Activated T-cell treated with anti-CD3 and anti-CD28 coated beads for 1 hour (primary cell): ENCODE measurements around the gene PLTP.

Experiments
- DNase-seq: peaks from one replicate; pipeline ENCODE4 v3.0.0-alpha.2; 2020; ENCODE audit warnings: low read depth

Gene PLTP

DNA sequence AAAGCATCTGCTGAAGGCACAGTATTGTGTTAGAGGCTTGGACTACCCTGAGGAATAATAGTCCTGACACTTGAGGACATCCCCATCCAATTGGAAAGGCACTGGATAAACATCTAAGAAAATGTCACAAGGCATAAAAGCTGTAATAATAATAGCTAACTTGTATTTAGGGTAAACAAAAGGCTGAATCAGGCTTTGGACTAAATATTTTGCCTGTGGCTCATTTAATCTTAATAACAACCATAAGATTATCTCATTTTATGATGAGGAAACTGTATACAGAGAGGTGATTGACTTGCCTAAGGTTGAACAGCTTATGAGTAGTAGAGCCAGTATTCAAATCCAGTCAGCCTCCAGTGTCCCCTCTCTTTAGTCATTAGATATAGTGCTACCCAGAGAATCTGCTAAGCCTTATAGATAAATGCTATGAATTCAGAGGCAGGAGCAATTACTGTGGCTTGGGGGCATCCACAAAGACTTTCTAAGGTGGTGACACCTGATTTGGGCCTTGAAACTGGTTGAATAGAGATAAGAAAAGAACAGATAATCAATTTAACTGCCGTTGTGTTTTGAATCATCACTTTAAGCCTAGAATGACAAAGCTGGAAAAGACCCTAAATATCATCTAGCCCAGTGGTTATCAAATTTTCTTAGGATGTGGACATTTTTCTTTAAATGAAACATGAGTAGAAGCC, 38.4 kb downstream of the PLTP start:
- DNase-seq = no peak

DNA sequence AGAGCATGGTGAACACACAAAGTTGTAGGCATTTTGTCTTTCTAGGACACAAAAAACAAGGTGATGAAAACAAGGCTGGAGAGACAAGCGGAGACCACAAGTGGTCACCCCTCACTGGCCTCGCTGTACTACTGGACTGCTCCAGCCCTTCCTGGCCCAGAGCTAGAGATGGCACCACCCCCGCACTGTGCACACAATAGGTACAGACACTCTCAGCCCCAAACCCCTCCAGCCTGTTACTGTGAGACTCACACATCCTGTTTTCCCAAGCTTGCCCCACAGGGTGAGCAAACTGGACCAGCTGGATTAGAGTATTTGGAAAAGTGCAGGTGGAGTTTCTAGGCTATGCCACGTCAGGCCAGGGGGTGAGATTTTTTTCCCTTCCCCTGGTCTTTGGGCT, 39.3 kb downstream of the PLTP start:
- DNase-seq = no peak

- DNase-seq = no peak
Observed at GRCh38 chr20:45867819-45868176, 44.2 kb downstream of the PLTP start.

- no peak for DNase-seq
Observed at GRCh38 chr20:45867136-45867818, 44.7 kb downstream of the PLTP start.

DNA sequence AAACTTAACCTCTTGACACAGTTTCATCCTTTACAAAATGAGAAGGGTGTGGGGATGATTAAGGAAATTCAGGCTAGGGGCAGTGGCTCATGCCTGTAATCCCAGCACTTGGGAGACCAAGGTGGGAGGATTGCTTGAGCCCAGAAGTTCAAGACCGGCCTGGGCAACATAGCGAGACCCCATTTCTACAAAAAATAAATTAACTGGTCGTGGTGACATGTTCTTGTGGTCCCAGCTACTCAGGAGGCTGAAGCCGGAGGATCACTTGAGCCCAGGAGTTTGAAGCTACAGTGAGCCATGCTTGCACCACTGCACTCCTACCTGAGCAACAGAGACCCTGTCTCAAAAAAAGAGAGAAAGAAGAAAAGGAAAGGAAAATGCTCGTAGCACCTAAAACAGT, 45.5 kb downstream of the PLTP start:
- no peak for DNase-seq

GRCh38 chr20:45863543-45864470, 48.1 kb downstream of the PLTP start:
- DNase-seq = no peak

DNA sequence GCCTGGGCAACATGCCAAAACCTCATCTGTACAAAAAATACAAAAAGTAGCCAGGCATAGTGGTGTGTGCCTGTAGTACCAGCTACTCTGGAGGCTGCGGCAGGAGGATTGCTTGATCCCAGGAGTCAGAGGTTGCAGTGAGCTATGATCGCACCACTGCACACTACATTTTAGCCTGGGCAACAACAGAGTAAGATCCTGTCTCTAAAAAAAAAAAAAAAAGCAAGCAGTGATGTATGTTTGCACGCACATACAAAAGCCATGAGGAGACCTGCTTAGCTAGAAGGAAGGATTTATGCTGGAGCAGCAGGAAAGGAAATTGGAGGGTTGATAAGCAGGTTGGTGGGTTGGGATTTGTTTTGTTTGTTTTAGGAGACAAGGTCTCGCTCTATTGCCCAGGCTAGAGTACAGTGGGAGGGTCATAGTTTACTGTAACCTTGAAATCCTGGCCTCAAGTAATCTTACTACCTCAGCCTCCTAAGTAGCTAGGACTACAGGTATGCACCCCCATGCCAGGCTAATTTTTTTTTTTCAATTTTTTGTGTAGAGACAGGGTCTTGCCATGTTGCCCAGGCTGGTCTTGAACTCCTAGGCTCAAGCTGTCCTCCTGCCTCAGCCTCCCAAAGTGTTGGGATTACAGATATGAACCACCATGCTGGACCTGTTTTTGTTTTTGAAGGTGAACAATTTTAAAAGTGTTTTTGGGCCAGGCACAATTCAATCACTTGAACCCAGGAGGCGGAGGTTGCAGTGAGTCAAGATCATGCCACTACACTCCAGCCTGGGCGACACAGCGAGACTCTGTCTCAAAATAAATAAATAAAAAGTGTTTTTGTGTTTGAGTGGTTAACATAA, 50.5 kb downstream of the PLTP start:
- DNase-seq = no peak

GRCh38 chr20:45860560-45861220, 51.3 kb downstream of the PLTP start:
- no peak for DNase-seq

GRCh38 chr20:45859916-45860315, 52.0 kb downstream of the PLTP start:
- no peak for DNase-seq

- no peak for DNase-seq
Observed at GRCh38 chr20:45857882-45858216, 54.1 kb downstream of the PLTP start.

GRCh38 chr20:45857114-45857881, 54.7 kb downstream of the PLTP start, which contains the start of the genes ACOT8 and ZSWIM3:
TSS of gene ACOT8 (minus strand) at chr20:45857392. CDS start at chr20:45857315, 77 bp downstream.
TSS of gene ZSWIM3 (plus strand) at chr20:45857614. CDS start at chr20:45857826, 212 bp downstream.
- DNase-seq = peak; percentile 81

GRCh38 chr20:45853484-45853883, 58.5 kb downstream of the PLTP start:
- no peak for DNase-seq

- no peak for DNase-seq
Observed at GRCh38 chr20:45852326-45852725, 59.6 kb downstream of the PLTP start.

GRCh38 chr20:45851501-45851900, 60.5 kb downstream of the PLTP start:
- no peak for DNase-seq

DNA sequence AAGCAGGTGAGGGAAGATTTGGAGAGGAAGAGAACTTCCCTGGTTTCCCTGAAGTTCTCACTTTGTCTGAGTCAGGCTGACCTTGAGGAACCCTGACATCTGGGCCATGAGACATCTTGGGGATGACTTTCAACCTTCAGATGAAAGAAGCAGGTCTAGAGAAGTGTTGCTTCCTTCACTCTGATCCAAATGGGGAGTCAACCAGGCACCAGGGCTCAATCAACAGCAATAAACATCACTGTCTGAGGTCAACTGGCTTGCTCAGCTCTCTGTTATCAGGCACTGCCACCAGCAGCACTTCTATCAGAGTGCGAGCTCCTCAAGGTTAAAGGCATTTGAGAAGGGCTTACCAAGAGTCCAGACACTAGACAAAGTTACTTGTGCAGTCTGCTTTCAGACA, 61.0 kb downstream of the PLTP start:
- DNase-seq = no peak

DNA sequence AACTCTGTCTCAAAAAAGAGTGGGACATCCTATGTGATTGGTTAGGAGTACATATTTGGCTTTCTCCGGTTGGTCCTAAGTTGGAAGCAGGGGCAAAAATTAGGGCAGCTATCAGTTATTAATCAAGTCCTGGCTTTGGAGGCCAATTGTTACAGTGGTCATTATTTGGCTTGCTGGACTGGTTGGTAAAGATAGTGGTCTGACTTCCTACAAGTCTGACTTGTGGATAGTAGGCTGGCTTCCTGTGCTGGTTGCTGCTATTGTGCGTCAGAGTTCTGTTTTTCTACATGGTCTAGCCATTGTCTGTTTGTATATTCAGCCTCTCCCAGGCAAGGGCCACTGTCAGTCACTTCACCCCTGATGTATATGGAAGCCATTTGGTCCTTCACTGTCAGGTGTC, 61.7 kb downstream of the PLTP start:
- no peak for DNase-seq

DNA sequence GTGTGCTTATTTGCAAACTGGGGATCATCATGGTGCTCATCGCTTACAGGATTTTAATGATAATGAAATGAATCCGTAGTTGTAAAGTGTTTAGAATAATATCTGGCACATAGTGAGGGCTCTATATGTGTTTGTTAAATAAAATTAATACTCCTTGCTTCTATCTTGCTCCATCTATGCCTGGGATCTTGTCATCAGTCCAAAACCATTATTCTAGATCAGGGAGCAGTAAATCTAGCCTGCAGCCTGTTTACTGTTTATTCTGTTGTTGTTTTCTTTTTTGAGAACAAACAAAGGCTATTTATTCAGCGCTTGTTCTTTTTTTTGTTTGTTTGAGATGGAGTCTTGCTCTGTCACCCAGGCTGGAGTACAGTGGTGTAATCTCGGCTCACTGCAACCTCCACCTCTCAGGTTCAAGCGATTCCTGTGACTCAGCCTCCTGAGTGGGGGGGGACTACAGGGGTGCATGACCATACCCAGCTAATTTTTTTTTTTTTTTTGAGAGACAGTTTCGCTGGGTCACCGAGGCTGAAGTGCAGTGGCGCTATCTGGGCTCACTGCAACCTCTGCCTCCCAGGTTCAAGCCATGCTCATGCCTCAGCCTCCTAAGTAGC, 62.9 kb downstream of the PLTP start:
- no peak for DNase-seq
